ENCODE data around the gene C8A.

GRCh38 chr1:56836359-56836758 lies 18.2 kb upstream of the C8A start:
- TF ChIP-seq CTCF (IDR thresholded peaks at IDR 0.05; ENCODE audit: low read depth, low read length) = no peak
- TF ChIP-seq POLR2A (IDR thresholded peaks at IDR 0.05; ENCODE audit: extremely low read depth, insufficient read length) = no peak
- TF ChIP-seq MYC (IDR thresholded peaks at IDR 0.05; ENCODE audit: low read depth, low read length) = no peak
- TF ChIP-seq MAX (IDR thresholded peaks at IDR 0.05; ENCODE audit: low read depth, low read length) = no peak
